ENCODE results near the gene THTPA.

DNA sequence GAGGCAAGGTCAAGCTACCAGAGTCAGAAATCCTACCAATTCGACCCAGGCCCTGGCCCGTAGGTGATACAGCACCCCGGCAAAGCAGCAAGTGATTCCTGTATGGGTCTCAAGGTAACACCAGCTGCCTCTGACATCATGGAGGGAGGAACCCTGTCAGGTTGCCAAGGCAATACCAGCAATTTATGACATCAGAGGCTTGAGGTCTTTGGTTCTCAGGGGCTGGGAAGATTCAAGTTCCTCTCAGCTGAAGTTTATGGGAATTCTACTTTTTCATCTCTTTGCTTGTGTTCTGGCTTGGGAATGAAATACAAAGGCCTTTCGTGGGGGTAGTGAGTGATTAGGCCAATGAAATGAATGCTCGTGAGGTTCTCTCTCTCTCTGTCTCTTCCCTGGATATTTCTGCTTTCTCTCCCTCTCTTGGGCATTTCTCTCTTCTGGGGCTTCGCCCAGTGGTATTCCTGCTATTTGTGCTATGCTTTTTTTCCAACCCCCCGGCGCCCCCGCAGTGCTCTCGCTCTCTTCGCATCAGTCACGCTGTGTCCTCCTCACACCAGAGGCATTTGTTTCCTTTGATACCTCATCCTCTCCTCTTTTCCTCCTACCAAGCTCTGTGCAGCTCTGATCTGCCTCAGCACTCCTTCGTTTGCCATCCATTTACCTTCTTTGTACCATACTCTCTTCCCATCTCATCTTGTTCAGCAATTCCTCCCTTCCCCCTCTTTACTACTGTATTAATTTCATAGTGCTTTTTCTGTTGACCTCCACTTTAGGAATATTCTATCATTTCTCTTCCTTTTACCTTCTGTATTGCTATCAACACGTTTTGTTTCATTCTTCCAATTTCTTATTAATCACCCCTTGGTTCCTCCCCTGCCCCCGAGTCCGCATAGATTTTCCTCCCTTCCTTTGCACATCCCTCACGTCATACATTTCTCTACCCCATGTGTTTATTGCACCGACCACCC is 7.4 kb upstream of the THTPA start:
- TF ChIP-seq, protein P1, sequence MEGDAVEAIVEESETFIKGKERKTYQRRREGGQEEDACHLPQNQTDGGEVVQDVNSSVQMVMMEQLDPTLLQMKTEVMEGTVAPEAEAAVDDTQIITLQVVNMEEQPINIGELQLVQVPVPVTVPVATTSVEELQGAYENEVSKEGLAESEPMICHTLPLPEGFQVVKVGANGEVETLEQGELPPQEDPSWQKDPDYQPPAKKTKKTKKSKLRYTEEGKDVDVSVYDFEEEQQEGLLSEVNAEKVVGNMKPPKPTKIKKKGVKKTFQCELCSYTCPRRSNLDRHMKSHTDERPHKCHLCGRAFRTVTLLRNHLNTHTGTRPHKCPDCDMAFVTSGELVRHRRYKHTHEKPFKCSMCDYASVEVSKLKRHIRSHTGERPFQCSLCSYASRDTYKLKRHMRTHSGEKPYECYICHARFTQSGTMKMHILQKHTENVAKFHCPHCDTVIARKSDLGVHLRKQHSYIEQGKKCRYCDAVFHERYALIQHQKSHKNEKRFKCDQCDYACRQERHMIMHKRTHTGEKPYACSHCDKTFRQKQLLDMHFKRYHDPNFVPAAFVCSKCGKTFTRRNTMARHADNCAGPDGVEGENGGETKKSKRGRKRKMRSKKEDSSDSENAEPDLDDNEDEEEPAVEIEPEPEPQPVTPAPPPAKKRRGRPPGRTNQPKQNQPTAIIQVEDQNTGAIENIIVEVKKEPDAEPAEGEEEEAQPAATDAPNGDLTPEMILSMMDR (conservative IDR thresholded peaks at IDR 0.05 in 1 of 2, IDR thresholded peaks at IDR 0.05 in 1 of 2; ENCODE audit: low read depth in 1 of 2, low read length in 2 of 2): no peak
- TF ChIP-seq EZH2 (IDR thresholded peaks at IDR 0.05; ENCODE audit: low read length, missing control alignments): no peak

Data from fibroblast of lung (primary cell).